ENCODE measurements around the gene CTNNA2.
A peak's percentile ranks its signal among the peaks of the same experiment; 100 is the strongest.

The CTNNA2 gene

DNA sequence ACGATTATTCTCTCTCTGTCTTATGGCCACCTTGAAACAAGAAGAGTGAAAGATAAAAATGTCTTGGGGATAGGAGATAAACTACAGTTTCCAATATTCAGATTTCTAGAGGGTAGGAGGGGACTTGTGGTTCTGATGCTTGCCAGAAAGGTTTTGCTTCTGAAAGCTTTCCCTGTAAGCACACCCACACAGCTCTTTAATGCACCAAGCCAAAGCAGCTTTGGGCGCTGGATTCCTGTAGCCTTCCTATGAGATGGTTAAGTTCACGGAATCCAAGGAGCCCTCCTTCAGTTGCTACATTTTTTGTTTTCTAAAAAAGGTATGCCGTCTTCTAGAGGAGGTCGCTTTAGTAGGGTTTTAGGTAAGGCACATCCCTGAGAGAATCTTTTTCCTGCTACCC is 786.8 kb downstream of the CTNNA2 start:
- H2BK15ac ChIP-seq (ENCODE audit: low read length): no peak overlapping the region
- H2AFZ ChIP-seq (ENCODE audit: low read length): no peak overlapping the region
- H3K36me3 ChIP-seq (replicated peaks in 1 of 2; ENCODE audit: control insufficient read depth in 2 of 2, insufficient read depth in 2 of 2, low read length in 2 of 2): no peaks in the 10 kb centered on the region
- no peak overlapping the region for H2BK12ac ChIP-seq (ENCODE audit: low read length)
- H3K4ac ChIP-seq (ENCODE audit: low read length): no peak overlapping the region
- no CpG with 5 or more reads among the region's 5 CpGs for WGBS, 2 donors (ENCODE audit: extremely low coverage in 2 of 2, insufficient read length in 2 of 2, insufficient replicate concordance in 1 of 2)
- H3K79me1 ChIP-seq (ENCODE audit: low read depth, low read length): no peaks in the 10 kb centered on the region
- no peak overlapping the region for H3K9ac ChIP-seq (ENCODE audit: low read depth, low read length, poor library complexity)
- H2BK5ac ChIP-seq (ENCODE audit: low read length): no peak overlapping the region
- H3K14ac ChIP-seq (ENCODE audit: low read length): no peak overlapping the region
- no peak overlapping the region for H2BK120ac ChIP-seq (ENCODE audit: low read depth, low read length)
- no peaks in the 10 kb centered on the region for H3K9me3 ChIP-seq (replicated peaks in 1 of 2; ENCODE audit: control insufficient read depth in 2 of 2, insufficient read depth in 1 of 2, low read depth in 1 of 2, low read length in 2 of 2)
- no peak overlapping the region for H3K4me2 ChIP-seq (ENCODE audit: insufficient read depth, low read length, poor library complexity, severe bottlenecking)
- no peak overlapping the region for H3K23ac ChIP-seq (ENCODE audit: low read depth, low read length, poor library complexity)
- DNase-seq (ENCODE audit: low spot score): no peak
- no peak overlapping the region for H3K4me3 ChIP-seq (ENCODE audit: low read length in 2 of 2)
- H2AK5ac ChIP-seq (ENCODE audit: low read depth, low read length): no peak overlapping the region
- H3K4me1 ChIP-seq (ENCODE audit: control insufficient read depth in 2 of 2, insufficient read depth in 1 of 2, low read depth in 1 of 2, low read length in 2 of 2): peaks cover 2 to 13% of the 10 kb centered on the region in 2 donors
- no peak overlapping the region for H3K27ac ChIP-seq (replicated peaks; ENCODE audit: low read length)
- no peak overlapping the region for H4K8ac ChIP-seq (ENCODE audit: low read depth, low read length)
- H3K27me3 ChIP-seq (ENCODE audit: control insufficient read depth in 3 of 3, insufficient read depth in 3 of 3, low read depth in 1 of 3, low read length in 3 of 3): peaks cover 12 to 35% (median 28%) of the 10 kb centered on the region in 3 experiments
- H3K18ac ChIP-seq (ENCODE audit: low read length): no peak overlapping the region
- no peak overlapping the region for H4K91ac ChIP-seq (ENCODE audit: low read depth, low read length, poor library complexity)

DNA sequence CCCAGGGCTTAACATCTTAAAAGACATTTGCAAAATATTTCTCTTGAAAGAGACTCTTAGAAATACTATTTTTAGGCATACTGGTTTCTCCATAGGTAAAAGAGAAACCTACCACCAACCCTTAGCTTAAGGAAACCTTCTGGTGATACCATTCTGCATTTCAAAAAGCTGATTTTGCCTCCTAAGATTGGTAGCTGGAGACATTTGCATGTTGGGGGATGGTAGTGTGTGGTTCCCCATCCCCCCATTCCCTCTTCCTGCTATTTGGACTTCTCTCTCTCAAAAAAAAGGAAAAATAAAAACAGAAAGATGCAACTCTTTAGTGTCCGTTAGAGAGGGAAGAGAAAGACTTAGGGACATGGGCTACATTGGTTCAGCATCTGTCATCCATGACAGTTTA is 787.5 kb downstream of the CTNNA2 start:
- Histone ChIP-seq H3K4me1 (ENCODE audit: control insufficient read depth in 2 of 2, insufficient read depth in 1 of 2, low read depth in 1 of 2, low read length in 2 of 2) (peaks cover 2 to 13% of the 10 kb centered on the region in 2 donors), H2BK15ac (ENCODE audit: low read length) (no peak overlapping the region), H3K9me3 (replicated peaks in 1 of 2; ENCODE audit: control insufficient read depth in 2 of 2, insufficient read depth in 1 of 2, low read depth in 1 of 2, low read length in 2 of 2) (no peaks in the 10 kb centered on the region), H2AFZ (ENCODE audit: low read length) (no peak overlapping the region), H3K9ac (ENCODE audit: low read depth, low read length, poor library complexity) (no peak overlapping the region), H3K23ac (ENCODE audit: low read depth, low read length, poor library complexity) (no peak overlapping the region), H3K4ac (ENCODE audit: low read length) (no peak overlapping the region), H2BK5ac (ENCODE audit: low read length) (no peak overlapping the region), H3K27ac (replicated peaks; ENCODE audit: low read length) (no peak overlapping the region), H3K27me3 (ENCODE audit: control insufficient read depth in 3 of 3, insufficient read depth in 3 of 3, low read depth in 1 of 3, low read length in 3 of 3) (peaks cover 13 to 40% (median 34%) of the 10 kb centered on the region in 3 experiments), H3K4me2 (ENCODE audit: insufficient read depth, low read length, poor library complexity, severe bottlenecking) (no peak overlapping the region), H3K4me3 (ENCODE audit: low read length in 2 of 2) (no peak overlapping the region), H4K8ac (ENCODE audit: low read depth, low read length) (no peak overlapping the region), H4K91ac (ENCODE audit: low read depth, low read length, poor library complexity) (no peak overlapping the region), H2BK12ac (ENCODE audit: low read length) (no peak overlapping the region), H3K79me1 (ENCODE audit: low read depth, low read length) (no peaks in the 10 kb centered on the region), H3K14ac (ENCODE audit: low read length) (no peak overlapping the region), H3K36me3 (replicated peaks in 1 of 2; ENCODE audit: control insufficient read depth in 2 of 2, insufficient read depth in 2 of 2, low read length in 2 of 2) (no peaks in the 10 kb centered on the region), H2BK120ac (ENCODE audit: low read depth, low read length) (no peak overlapping the region), H3K18ac (ENCODE audit: low read length) (no peak overlapping the region), H2AK5ac (ENCODE audit: low read depth, low read length) (no peak overlapping the region)
- DNase-seq (ENCODE audit: low spot score): no peak
- WGBS, 2 donors (ENCODE audit: extremely low coverage in 2 of 2, insufficient read length in 2 of 2, insufficient replicate concordance in 1 of 2): no CpG with 5 or more reads among the region's 1 CpG

DNA sequence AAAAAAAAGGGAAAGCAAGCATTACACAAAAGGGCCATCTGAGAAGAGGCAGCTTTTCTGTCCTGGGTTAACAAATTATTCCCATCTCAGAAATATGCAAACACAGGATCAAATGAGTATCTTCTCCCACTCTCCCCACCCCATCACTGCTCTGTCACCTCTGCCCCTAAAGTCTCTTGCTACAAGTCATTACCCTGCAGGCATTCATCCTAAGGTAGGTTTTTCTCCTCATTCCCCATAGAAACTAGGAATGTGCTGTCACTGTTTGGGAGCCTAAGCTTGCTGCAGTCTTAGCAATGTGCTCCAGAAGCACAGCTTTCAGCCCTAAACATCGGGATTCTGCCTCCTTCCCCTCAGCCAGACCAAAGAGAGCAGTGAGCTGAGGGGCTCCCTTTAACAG is 788.1 kb downstream of the CTNNA2 start:
- Histone ChIP-seq H3K4ac (ENCODE audit: low read length) (no peak overlapping the region), H3K36me3 (replicated peaks in 1 of 2; ENCODE audit: control insufficient read depth in 2 of 2, insufficient read depth in 2 of 2, low read length in 2 of 2) (no peaks in the 10 kb centered on the region), H3K9ac (ENCODE audit: low read depth, low read length, poor library complexity) (no peak overlapping the region), H3K23ac (ENCODE audit: low read depth, low read length, poor library complexity) (no peak overlapping the region), H3K4me2 (ENCODE audit: insufficient read depth, low read length, poor library complexity, severe bottlenecking) (no peak overlapping the region), H2BK5ac (ENCODE audit: low read length) (no peak overlapping the region), H3K4me3 (ENCODE audit: low read length in 2 of 2) (no peak overlapping the region), H3K27me3 (ENCODE audit: control insufficient read depth in 3 of 3, insufficient read depth in 3 of 3, low read depth in 1 of 3, low read length in 3 of 3) (peaks cover 13 to 46% (median 40%) of the 10 kb centered on the region in 3 experiments), H3K27ac (replicated peaks; ENCODE audit: low read length) (no peak overlapping the region), H3K9me3 (replicated peaks in 1 of 2; ENCODE audit: control insufficient read depth in 2 of 2, insufficient read depth in 1 of 2, low read depth in 1 of 2, low read length in 2 of 2) (no peaks in the 10 kb centered on the region), H3K18ac (ENCODE audit: low read length) (peak overlapping the region; percentile 32), H2AFZ (ENCODE audit: low read length) (no peak overlapping the region), H4K8ac (ENCODE audit: low read depth, low read length) (no peak overlapping the region), H2AK5ac (ENCODE audit: low read depth, low read length) (no peak overlapping the region), H2BK12ac (ENCODE audit: low read length) (no peak overlapping the region), H3K4me1 (ENCODE audit: control insufficient read depth in 2 of 2, insufficient read depth in 1 of 2, low read depth in 1 of 2, low read length in 2 of 2) (peaks cover 2 to 13% of the 10 kb centered on the region in 2 donors), H2BK15ac (ENCODE audit: low read length) (no peak overlapping the region), H3K79me1 (ENCODE audit: low read depth, low read length) (no peaks in the 10 kb centered on the region), H3K14ac (ENCODE audit: low read length) (no peak overlapping the region), H4K91ac (ENCODE audit: low read depth, low read length, poor library complexity) (no peak overlapping the region), H2BK120ac (ENCODE audit: low read depth, low read length) (no peak overlapping the region)
- WGBS, 2 donors (ENCODE audit: extremely low coverage in 2 of 2, insufficient read length in 2 of 2, insufficient replicate concordance in 1 of 2): no CpG with 5 or more reads among the region's 1 CpG
- DNase-seq (ENCODE audit: low spot score): no peak

DNA sequence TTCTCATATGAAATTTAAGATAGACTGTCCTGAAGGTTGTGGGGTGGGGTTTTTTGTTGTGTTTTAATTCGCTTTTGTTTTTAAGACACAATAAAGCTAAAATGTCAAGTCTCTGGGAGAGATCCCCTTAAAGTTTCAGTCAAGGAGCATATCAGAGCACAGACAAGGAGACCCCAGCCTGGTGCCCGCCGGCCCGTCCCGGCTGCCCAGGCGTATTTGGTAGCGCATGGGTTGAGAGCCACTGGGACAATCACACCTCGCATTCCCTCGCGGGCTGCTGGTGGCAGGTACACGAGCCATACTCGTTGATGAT is 789.1 kb downstream of the CTNNA2 start:
- Histone ChIP-seq H2BK12ac (ENCODE audit: low read length) (no peak overlapping the region), H3K4me1 (ENCODE audit: control insufficient read depth in 2 of 2, insufficient read depth in 1 of 2, low read depth in 1 of 2, low read length in 2 of 2) (peaks cover 2 to 13% of the 10 kb centered on the region in 2 donors), H2BK120ac (ENCODE audit: low read depth, low read length) (no peak overlapping the region), H2AFZ (ENCODE audit: low read length) (no peak overlapping the region), H3K4me2 (ENCODE audit: insufficient read depth, low read length, poor library complexity, severe bottlenecking) (peak overlapping the region; percentile 93), H3K18ac (ENCODE audit: low read length) (peak overlapping the region; percentile 93), H3K9ac (ENCODE audit: low read depth, low read length, poor library complexity) (peak overlapping the region; percentile 71), H3K4me3 (ENCODE audit: low read length in 2 of 2) (no peak overlapping the region), H3K36me3 (replicated peaks in 1 of 2; ENCODE audit: control insufficient read depth in 2 of 2, insufficient read depth in 2 of 2, low read length in 2 of 2) (no peaks in the 10 kb centered on the region), H3K79me1 (ENCODE audit: low read depth, low read length) (no peaks in the 10 kb centered on the region), H3K23ac (ENCODE audit: low read depth, low read length, poor library complexity) (no peak overlapping the region), H4K91ac (ENCODE audit: low read depth, low read length, poor library complexity) (no peak overlapping the region), H3K27me3 (ENCODE audit: control insufficient read depth in 3 of 3, insufficient read depth in 3 of 3, low read depth in 1 of 3, low read length in 3 of 3) (peaks cover 13 to 46% (median 42%) of the 10 kb centered on the region in 3 experiments), H3K27ac (replicated peaks; ENCODE audit: low read length) (no peak overlapping the region), H3K9me3 (replicated peaks in 1 of 2; ENCODE audit: control insufficient read depth in 2 of 2, insufficient read depth in 1 of 2, low read depth in 1 of 2, low read length in 2 of 2) (no peaks in the 10 kb centered on the region), H2BK15ac (ENCODE audit: low read length) (peak overlapping the region; percentile 94), H2BK5ac (ENCODE audit: low read length) (peak overlapping the region; percentile 91), H4K8ac (ENCODE audit: low read depth, low read length) (peak overlapping the region; percentile 53), H3K4ac (ENCODE audit: low read length) (no peak overlapping the region), H2AK5ac (ENCODE audit: low read depth, low read length) (no peak overlapping the region), H3K14ac (ENCODE audit: low read length) (peak overlapping the region; percentile 95)
- WGBS, 2 donors (ENCODE audit: extremely low coverage in 2 of 2, insufficient read length in 2 of 2, insufficient replicate concordance in 1 of 2): no CpG with 5 or more reads among the region's 12 CpGs
- no peak for DNase-seq (ENCODE audit: low spot score)
